ENCODE results near the gene CMC4.
A peak's percentile ranks its signal among the peaks of the same experiment; 100 is the strongest.

- TF ChIP-seq CHD4 (IDR thresholded peaks at IDR 0.05; ENCODE audit: borderline replicate concordance): no peak
- TF ChIP-seq POLR2A (IDR thresholded peaks at IDR 0.05; ENCODE audit: low read length): peak; percentile 95
- TF ChIP-seq EP300 (IDR thresholded peaks at IDR 0.05): no peak
- no peak for TF ChIP-seq CTCF (IDR thresholded peaks at IDR 0.05)
- no peak for TF ChIP-seq REST (IDR thresholded peaks at IDR 0.05)
- TF ChIP-seq JUN (IDR thresholded peaks at IDR 0.05): peak in 1 of 2 experiments; percentile 63; a peak in 1 of 5 replicates
- no peak for TF ChIP-seq HMGXB4 (CRISPR knock-in tag; IDR thresholded peaks at IDR 0.05; ENCODE audit: borderline replicate concordance)
- 0 out of 2 replicates have a peak, but pooled peaks have one; percentile 58 for TF ChIP-seq MAZ (IDR thresholded peaks at IDR 0.05; ENCODE audit: borderline replicate concordance, low read depth, low read length)
- TF ChIP-seq PBX3 (IDR thresholded peaks at IDR 0.05): no peak
- no peak for TF ChIP-seq RNF2 (IDR thresholded peaks at IDR 0.05; ENCODE audit: borderline replicate concordance, low read depth)
- no peak; a peak in 1 of 5 replicates for TF ChIP-seq RAD21 (conservative IDR thresholded peaks at IDR 0.05 in 1 of 2, IDR thresholded peaks at IDR 0.05 in 1 of 2)
- no peak for TF ChIP-seq RCOR1 (IDR thresholded peaks at IDR 0.05; ENCODE audit: low read depth, low read length)
- no peak for TF ChIP-seq KDM1A (IDR thresholded peaks at IDR 0.05; ENCODE audit: low read depth)
Measured at GRCh38 chrX:155070975-155071693, at the start of gene CMC4, which contains the start of the genes BRCC3 and MTCP1.

All from A549 (cell line).